Breast epithelium (tissue), 4 donors: Measurements from ENCODE around the gene ABRAXAS1. TPM values are rescaled to one million over a fixed set of nuclear protein-coding genes. Genes with fewer than 3 reads are reported as not detected.
A peak's percentile ranks its signal among the peaks of the same experiment; 100 is the strongest.
"Not testable (repeated sequence)": the region's sequence is repeated elsewhere in the genome, so short reads cannot be mapped to it uniquely, and the experiment has no call there.

ENCODE experiments used
- DNase-seq, 2 donors: peaks; one replicate each; pipeline ENCODE4 v3.0.0-alpha.2; 2019; ENCODE audit warnings: low spot score in 2 of 2
- H3K27ac ChIP-seq, 2 donors: fragments of 200-600 bp; sonication (generic) in 1 of 2; one replicate each; pipeline ENCODE4 v1.5.1; 2016 to 2019; ENCODE audit warnings: mild to moderate bottlenecking in 1 of 2
- H3K27me3 ChIP-seq, 2 donors: fragments of 200-600 bp; sonication (generic) in 1 of 2; one replicate each; pipeline versions ENCODE4 v1.5.1 to v1.6.0; 2017 to 2019; ENCODE audit warnings: control low read depth in 1 of 2, mild to moderate bottlenecking in 1 of 2
- H3K36me3 ChIP-seq: fragments of 200-600 bp; one replicate; pipeline ENCODE4 v1.5.1; 2019
- H3K4me1 ChIP-seq, 2 donors: fragments of 200-600 bp; sonication (generic); one replicate each; pipeline ENCODE4 v1.5.1; 2016 to 2019; ENCODE audit warnings: control low read depth in 1 of 2
- H3K4me3 ChIP-seq, 3 donors: fragments of 200-600 bp; sonication (generic); 1 replicate in 2 of 3; 2 replicates in 1 of 3; pipeline ENCODE4 v1.5.1; 2016 to 2019; ENCODE audit warnings: mild to moderate bottlenecking in 3 of 3, moderate library complexity in 2 of 3
- H3K9me3 ChIP-seq, 2 donors: fragments of 200-600 bp; sonication (generic) in 1 of 2; one replicate each; pipeline ENCODE4 v1.5.1; 2016 to 2019; ENCODE audit warnings: control low read depth in 1 of 2
- POLR2A ChIP-seq: fragments of 450-650 bp; IDR thresholded peaks from one replicate; pipeline ENCODE4 v1.6.1; 2016; ENCODE audit warnings: antibody characterized with exemption, mild to moderate bottlenecking, moderate library complexity
- POLR2AphosphoS5 ChIP-seq, 3 donors: sonication (generic); formaldehyde crosslinking; IDR thresholded peaks; one replicate each; pipeline ENCODE4 v1.6.1; 2017; ENCODE audit warnings: antibody characterized with exemption in 3 of 3
- intact Hi-C: fragments of 100-400 bp; cut with DNase I; formaldehyde crosslinking; loops from one replicate; pipeline ENCODE4 v1.15.1; 2023; ENCODE audit warnings: low total_unique reads
- total RNA-seq, 3 donors: library from RNA; depleted of rRNA; stranded (reverse); fragments of >200 nt; gene quantifications; one replicate each; pipeline ENCODE4 v1.1.0, GENCODE V29; 2016
- TF ChIP-seq, protein P1 (sequence below), 3 donors: fragments of 450-650 bp; IDR thresholded peaks; one replicate each; pipeline ENCODE4 v1.5.1; 2016 to 2017; ENCODE audit warnings: antibody characterized with exemption in 3 of 3, mild to moderate bottlenecking in 3 of 3, moderate library complexity in 3 of 3

ABRAXAS1 gene
- total RNA-seq, 3 donors from 2014 or later, result 13.8 to 17.4 (median 15.4) TPM

DNA sequence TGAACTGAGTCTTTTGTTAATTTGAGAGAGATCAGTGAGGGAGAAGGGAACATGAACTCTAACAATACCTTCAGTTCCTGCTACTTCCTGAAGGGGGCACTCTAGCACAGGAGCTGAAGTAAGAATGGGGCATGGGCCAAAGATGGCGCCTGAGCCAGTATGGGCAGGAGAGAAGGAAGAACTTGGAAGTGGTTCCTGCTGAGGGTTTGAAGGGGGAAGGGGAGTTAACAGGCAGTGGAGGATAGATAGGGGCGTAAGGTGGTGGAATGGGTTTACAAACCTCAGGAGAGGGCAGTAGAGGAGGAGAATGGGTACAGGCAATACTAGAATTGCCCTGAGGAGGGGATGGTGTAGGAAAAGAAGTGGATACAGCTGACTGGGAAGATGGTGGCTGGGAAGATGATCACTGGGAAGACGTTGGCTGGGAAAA lies 24.3 kb upstream of the ABRAXAS1 start:
- H3K4me3 ChIP-seq, H3K27ac ChIP-seq, H3K36me3 ChIP-seq, H3K9me3 ChIP-seq, H3K4me1 ChIP-seq, intact Hi-C loops, H3K27me3 ChIP-seq: not testable (repeated sequence)
- TF ChIP-seq, protein P1, sequence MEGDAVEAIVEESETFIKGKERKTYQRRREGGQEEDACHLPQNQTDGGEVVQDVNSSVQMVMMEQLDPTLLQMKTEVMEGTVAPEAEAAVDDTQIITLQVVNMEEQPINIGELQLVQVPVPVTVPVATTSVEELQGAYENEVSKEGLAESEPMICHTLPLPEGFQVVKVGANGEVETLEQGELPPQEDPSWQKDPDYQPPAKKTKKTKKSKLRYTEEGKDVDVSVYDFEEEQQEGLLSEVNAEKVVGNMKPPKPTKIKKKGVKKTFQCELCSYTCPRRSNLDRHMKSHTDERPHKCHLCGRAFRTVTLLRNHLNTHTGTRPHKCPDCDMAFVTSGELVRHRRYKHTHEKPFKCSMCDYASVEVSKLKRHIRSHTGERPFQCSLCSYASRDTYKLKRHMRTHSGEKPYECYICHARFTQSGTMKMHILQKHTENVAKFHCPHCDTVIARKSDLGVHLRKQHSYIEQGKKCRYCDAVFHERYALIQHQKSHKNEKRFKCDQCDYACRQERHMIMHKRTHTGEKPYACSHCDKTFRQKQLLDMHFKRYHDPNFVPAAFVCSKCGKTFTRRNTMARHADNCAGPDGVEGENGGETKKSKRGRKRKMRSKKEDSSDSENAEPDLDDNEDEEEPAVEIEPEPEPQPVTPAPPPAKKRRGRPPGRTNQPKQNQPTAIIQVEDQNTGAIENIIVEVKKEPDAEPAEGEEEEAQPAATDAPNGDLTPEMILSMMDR (IDR thresholded peaks at IDR 0.05), result peak; percentile 22 to 69 (median 67)
- DNase-seq, result peak in 1 of 2 donors; percentile 55

DNA sequence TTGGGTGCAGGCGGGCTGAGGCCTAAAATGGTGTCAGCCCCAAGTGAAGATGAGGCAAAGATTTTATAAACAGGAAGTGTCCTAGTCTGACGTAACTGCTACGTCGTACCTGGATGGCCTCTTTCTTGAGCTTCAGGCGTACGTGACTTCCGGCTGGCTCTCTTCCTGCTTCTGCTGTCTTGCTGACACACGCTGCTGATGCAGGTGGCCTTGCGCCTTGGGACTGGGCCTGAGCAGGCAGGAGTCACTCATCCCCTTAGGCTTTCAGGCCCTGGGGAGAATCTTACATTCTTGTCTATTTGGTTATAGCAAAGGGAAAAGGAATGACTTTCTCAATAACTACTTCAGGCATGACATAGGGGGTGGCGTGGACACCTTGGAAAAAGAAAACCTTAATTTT lies 20.1 kb upstream of the ABRAXAS1 start:
- H3K4me1 ChIP-seq, result no peaks in the 10 kb centered on the region
- no peaks in the 10 kb centered on the region for H3K27me3 ChIP-seq
- H3K9me3 ChIP-seq, result no peaks in the 10 kb centered on the region
- TF ChIP-seq, protein P1 (IDR thresholded peaks at IDR 0.05), result no peak
- TF ChIP-seq POLR2A, result no peak
- TF ChIP-seq POLR2AphosphoS5 (IDR thresholded peaks at IDR 0.05), result no peak
- H3K36me3 ChIP-seq, result no peaks in the 10 kb centered on the region
- H3K27ac ChIP-seq, result no peak overlapping the region
- intact Hi-C loops, result no loop called here
- DNase-seq, result no peak
- no peak overlapping the region for H3K4me3 ChIP-seq

DNA sequence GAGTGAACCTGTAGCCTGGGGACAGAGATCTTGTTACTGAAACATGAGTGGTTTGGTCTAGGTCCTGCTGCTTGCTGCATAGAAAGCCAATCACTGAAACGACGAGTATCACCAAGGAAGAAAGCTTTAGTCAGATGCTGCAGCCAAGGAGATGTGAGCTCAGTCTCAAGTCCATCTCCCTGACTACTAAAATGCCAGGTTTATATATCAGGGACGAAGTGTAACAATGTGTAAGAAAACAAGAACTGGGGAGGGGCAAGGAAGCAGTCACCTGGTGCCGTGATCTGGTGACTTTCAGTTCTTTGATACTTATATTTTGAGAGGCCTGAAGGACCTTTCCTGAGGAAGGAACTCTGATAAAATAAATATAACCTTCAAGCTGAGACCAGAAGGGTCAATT lies 19.6 kb upstream of the ABRAXAS1 start:
- no peaks in the 10 kb centered on the region for H3K27me3 ChIP-seq
- no peaks in the 10 kb centered on the region for H3K4me1 ChIP-seq
- no peak overlapping the region for H3K27ac ChIP-seq
- DNase-seq, result no peak
- H3K9me3 ChIP-seq, result no peaks in the 10 kb centered on the region
- H3K36me3 ChIP-seq, result no peaks in the 10 kb centered on the region
- intact Hi-C loops, result no loop called here
- H3K4me3 ChIP-seq, result no peak overlapping the region
- TF ChIP-seq POLR2A (no peak), POLR2AphosphoS5 (IDR thresholded peaks at IDR 0.05) (no peak)
- TF ChIP-seq, protein P1 (IDR thresholded peaks at IDR 0.05), result no peak

DNA sequence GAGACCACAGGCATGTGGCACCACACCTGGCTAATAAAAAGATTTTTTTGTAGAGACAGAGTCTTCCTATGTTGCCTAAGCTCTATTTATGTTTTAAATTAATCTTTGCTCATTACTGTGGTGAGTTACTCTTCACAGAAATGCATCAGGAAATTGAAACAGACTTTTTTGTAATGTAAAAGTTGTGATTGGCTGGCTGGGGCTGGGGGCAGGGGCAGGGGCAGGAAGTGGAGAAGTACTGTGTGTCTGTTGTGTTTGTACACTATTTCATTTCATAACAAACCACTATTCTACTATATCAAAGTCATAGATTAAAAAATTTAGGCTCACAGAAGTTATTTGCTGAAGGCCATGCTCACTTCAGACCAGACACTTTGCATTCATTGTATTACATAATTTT lies 19.1 kb upstream of the ABRAXAS1 start:
- DNase-seq, result no peak
- Histone ChIP-seq H3K27me3 (no peaks in the 10 kb centered on the region), H3K9me3 (no peaks in the 10 kb centered on the region), H3K27ac (no peak overlapping the region), H3K36me3 (no peaks in the 10 kb centered on the region), H3K4me3 (no peak overlapping the region), H3K4me1 (no peaks in the 10 kb centered on the region)
- TF ChIP-seq POLR2AphosphoS5 (IDR thresholded peaks at IDR 0.05) (no peak), POLR2A (no peak)
- TF ChIP-seq, protein P1 (IDR thresholded peaks at IDR 0.05), result no peak
- intact Hi-C loops, result no loop called here

DNA sequence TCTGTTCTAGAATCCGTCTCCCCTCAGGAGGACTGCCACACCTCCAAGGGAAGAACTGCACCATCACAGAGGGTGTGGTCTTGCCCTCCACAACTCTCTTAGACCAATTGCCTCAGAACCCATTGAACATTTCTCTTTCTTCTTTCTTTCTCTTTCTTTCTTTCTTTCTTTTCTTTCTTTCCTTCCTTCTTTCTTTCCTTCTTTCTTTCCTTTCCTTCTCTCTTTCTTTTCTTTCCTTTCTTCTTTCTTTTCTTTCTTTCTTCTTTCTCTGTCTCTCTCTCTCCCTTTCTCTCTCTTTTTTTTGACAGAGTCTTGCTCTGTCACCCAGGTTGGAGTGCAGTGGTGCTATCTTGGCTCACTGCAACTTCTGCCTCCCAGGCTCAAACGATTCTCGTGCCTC lies 16.8 kb upstream of the ABRAXAS1 start:
- H3K27ac ChIP-seq, H3K4me1 ChIP-seq, H3K9me3 ChIP-seq, H3K4me3 ChIP-seq, H3K36me3 ChIP-seq, intact Hi-C loops, DNase-seq, H3K27me3 ChIP-seq: not testable (repeated sequence)

DNA sequence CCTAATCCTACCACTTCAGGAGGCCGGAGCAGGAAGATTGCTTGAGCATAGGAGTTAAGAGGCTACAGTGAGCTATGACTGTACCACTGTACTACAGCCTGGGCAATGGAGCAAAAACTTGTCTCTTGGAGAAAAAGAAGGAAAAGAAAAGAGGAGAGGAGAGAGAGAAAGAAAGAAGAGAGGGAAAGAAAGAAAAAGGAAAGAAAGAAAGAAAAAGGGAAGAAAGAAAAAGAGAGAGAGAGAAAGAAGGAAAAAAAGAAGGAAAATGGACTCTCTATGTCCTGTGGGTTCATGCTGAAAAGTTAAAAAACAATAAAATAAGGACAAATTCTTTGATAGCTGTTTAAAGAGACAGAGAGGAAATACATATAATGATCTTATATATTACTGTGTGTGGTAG lies 13.3 kb upstream of the ABRAXAS1 start:
- Histone ChIP-seq H3K9me3 (no peaks in the 10 kb centered on the region), H3K4me3 (no peak overlapping the region), H3K36me3 (no peaks in the 10 kb centered on the region), H3K27ac (no peak overlapping the region), H3K27me3 (no peaks in the 10 kb centered on the region), H3K4me1 (no peaks in the 10 kb centered on the region)
- no peak for DNase-seq
- intact Hi-C loops, result loop anchor here (10.0 kb wide), 1 partner anchor 147 kb away; no protein-coding TSS in a partner anchor
- TF ChIP-seq, protein P1 (IDR thresholded peaks at IDR 0.05), result no peak

DNA sequence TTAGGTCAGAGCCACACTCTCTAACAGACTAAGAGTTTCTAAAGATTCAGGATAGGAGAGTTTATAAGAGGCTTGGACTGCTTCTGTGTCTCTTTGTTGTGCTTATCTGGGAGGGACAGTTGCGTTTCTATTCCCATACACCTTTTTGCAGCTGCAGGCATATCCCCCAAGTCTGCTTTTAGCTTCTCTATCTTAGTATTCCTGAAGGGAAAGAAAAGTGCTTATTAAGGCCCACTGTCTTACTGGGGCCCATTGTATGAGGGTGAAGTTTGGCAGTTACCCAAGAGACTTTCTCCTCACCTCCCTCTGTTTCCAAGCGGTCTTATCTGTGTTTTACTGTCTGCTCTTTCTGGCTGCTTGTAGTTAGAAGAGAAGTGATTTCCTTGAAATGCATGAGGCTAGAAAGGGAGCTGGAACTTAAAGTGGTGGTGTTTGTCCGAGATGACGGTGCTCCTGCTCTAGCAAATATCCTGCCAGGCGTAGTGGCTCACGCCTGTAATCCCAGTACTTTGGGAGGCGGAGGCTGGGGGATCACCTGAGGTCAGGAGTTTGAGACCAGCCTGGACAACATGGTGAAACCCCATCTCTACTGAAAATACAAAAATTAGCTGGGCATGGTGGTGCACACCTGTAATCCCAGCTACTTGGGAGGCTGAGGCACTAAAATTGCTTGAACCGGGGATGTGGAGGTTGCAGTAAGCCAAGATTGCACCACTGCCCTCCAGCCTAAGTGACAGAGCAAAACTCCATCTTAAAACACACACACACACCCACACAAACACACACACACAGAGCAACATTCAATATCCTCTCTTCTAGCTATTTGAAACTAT lies 11.4 kb upstream of the ABRAXAS1 start:
- H3K4me3 ChIP-seq, H3K36me3 ChIP-seq, DNase-seq, H3K4me1 ChIP-seq, H3K27ac ChIP-seq, H3K9me3 ChIP-seq, H3K27me3 ChIP-seq: not testable (repeated sequence)
- intact Hi-C loops, result loop anchor here (10.0 kb wide), 1 partner anchor 148 kb away; no protein-coding TSS in a partner anchor
